ENCODE measurements around the gene COL18A1.

Gene COL18A1

DNA sequence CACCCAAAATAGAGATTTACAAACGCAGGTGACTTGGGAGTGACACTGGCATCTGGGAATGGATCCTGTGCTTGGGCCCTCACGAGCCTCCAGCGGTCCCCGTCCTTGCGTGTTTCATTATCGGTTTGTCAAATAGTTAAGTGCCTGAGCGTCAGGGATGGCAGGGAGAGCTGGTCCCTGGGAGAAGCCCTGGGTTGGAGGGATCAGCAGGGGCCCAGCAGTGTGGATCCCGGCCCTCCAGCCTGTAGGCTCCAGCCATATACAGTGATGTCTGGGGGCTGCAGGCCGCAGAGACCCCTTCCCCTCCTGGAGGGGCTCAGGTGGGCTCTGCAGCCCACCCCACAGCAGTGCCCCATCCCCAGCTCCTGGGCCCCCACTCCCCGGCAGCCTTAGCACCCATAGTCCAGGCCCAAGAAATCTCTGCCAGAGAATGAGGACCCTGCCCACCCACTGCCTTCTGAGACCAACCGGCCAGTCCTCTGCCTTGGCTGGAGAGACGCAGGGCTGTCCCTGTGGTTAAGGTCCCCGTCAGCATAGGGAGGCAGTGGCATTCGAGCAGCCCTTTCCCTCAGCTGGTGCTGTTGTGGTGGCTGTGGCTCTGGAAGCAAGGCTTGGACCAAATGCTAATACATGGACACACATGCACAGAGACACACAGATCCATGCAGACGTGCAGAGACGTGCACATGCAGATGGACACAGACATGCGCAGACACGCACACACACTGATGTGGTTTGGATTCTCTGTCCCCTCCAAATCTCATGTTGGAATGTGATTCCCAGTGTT lies 139.7 kb downstream of the COL18A1 start:
- H3K4me3 ChIP-seq (ENCODE audit: low read depth in 1 of 2, low read length in 2 of 2): no peak overlapping the region
- no peaks in the 10 kb centered on the region for H3K9me3 ChIP-seq (ENCODE audit: low read length)
- no peak overlapping the region for H3K27ac ChIP-seq (ENCODE audit: low read depth, low read length)
- H3K9ac ChIP-seq (ENCODE audit: low read length): no peak overlapping the region
- H3K4me1 ChIP-seq (ENCODE audit: insufficient read depth, low read length): peaks cover 7% of the 10 kb centered on the region
- H3K27me3 ChIP-seq (ENCODE audit: control insufficient read depth in 1 of 2, insufficient read depth in 2 of 2, low read length in 2 of 2): no peaks in the 10 kb centered on the region
- no peaks in the 10 kb centered on the region for H3K36me3 ChIP-seq (ENCODE audit: insufficient read depth, low read length)

DNA sequence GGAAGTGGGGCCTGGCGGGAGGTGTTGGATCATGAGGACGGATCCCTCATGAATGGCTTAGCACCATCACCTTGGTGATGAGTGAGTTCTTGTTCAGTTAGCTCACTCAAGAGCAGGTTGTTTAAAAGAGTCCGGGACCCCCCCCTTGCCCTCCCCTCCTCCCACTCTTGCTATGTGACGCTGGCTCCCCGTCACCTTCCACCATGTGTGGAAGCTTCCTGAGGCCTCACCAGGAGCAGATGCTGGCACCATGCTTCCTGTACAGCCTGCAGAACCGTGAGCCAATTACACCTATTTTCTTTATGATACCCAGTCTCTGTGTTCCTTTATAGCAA lies 140.2 kb downstream of the COL18A1 start:
- Histone ChIP-seq H3K9ac (ENCODE audit: low read length) (no peak overlapping the region), H3K9me3 (ENCODE audit: low read length) (no peaks in the 10 kb centered on the region), H3K27me3 (ENCODE audit: control insufficient read depth in 1 of 2, insufficient read depth in 2 of 2, low read length in 2 of 2) (no peaks in the 10 kb centered on the region), H3K27ac (ENCODE audit: low read depth, low read length) (no peak overlapping the region), H3K36me3 (ENCODE audit: insufficient read depth, low read length) (no peaks in the 10 kb centered on the region), H3K4me1 (ENCODE audit: insufficient read depth, low read length) (peaks cover 7% of the 10 kb centered on the region), H3K4me3 (ENCODE audit: low read depth in 1 of 2, low read length in 2 of 2) (no peak overlapping the region)

DNA sequence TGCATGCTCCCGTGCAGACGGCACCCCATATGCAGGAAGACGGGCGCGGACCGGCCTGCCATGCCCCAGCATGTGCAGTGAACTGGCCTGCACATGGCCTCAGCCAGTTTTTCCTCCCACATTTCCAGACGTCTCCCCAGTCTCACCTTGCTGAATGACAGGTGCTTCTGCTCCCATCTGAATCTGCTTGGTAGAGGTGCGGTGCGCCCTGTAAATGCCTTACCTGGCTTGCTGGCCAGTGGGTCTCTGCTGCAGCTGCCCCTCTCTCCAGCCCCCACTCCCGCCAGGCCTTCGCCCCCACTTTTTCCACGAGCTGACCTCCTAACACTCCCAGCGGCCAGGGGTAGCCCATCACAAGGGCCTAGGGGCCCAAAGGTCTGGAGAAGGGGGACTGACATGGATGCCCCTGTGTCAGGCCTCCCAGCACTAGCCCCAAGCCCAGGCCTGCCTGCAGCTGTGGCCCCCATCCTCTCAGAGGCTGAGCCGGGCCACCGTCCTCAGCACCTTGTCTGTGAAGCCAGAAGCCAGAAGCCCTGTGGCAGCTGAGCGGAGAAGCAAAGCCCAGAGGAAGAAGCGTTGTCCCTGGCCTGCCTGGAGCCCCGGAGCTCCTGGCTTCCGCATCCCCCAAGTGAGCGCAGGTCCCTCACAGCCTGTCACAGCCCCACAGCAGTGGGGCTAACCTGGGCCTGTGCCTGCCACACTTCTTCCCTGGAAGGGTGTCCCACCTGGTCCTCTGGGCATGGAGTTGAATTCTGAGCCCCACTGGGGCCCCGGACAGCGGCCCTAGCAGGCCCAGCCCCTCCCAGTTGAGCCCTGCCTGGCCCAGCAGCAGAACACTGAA lies 140.9 kb downstream of the COL18A1 start:
- H3K9ac ChIP-seq (ENCODE audit: low read length): no peak overlapping the region
- no peaks in the 10 kb centered on the region for H3K27me3 ChIP-seq (ENCODE audit: control insufficient read depth in 1 of 2, insufficient read depth in 2 of 2, low read length in 2 of 2)
- peaks cover 6% of the 10 kb centered on the region for H3K4me1 ChIP-seq (ENCODE audit: insufficient read depth, low read length)
- H3K36me3 ChIP-seq (ENCODE audit: insufficient read depth, low read length): no peaks in the 10 kb centered on the region
- no peak overlapping the region for H3K27ac ChIP-seq (ENCODE audit: low read depth, low read length)
- H3K9me3 ChIP-seq (ENCODE audit: low read length): no peaks in the 10 kb centered on the region
- no peak overlapping the region for H3K4me3 ChIP-seq (ENCODE audit: low read depth in 1 of 2, low read length in 2 of 2)

- Histone ChIP-seq H3K4me3 (ENCODE audit: low read depth in 1 of 2, low read length in 2 of 2) (no peak overlapping the region), H3K9ac (ENCODE audit: low read length) (no peak overlapping the region), H3K36me3 (ENCODE audit: insufficient read depth, low read length) (no peaks in the 10 kb centered on the region), H3K27me3 (ENCODE audit: control insufficient read depth in 1 of 2, insufficient read depth in 2 of 2, low read length in 2 of 2) (no peaks in the 10 kb centered on the region), H3K4me1 (ENCODE audit: insufficient read depth, low read length) (no peaks in the 10 kb centered on the region), H3K27ac (ENCODE audit: low read depth, low read length) (no peak overlapping the region), H3K9me3 (ENCODE audit: low read length) (no peaks in the 10 kb centered on the region)
Measured at GRCh38 chr21:45546636-45547544, 141.9 kb downstream of the COL18A1 start.

GRCh38 chr21:45547545-45547900 lies 142.6 kb downstream of the COL18A1 start:
- Histone ChIP-seq H3K9ac (ENCODE audit: low read length) (no peak overlapping the region), H3K9me3 (ENCODE audit: low read length) (no peaks in the 10 kb centered on the region), H3K4me1 (ENCODE audit: insufficient read depth, low read length) (no peaks in the 10 kb centered on the region), H3K27ac (ENCODE audit: low read depth, low read length) (no peak overlapping the region), H3K36me3 (ENCODE audit: insufficient read depth, low read length) (no peaks in the 10 kb centered on the region), H3K27me3 (ENCODE audit: control insufficient read depth in 1 of 2, insufficient read depth in 2 of 2, low read length in 2 of 2) (no peaks in the 10 kb centered on the region), H3K4me3 (ENCODE audit: low read depth in 1 of 2, low read length in 2 of 2) (no peak overlapping the region)

DNA sequence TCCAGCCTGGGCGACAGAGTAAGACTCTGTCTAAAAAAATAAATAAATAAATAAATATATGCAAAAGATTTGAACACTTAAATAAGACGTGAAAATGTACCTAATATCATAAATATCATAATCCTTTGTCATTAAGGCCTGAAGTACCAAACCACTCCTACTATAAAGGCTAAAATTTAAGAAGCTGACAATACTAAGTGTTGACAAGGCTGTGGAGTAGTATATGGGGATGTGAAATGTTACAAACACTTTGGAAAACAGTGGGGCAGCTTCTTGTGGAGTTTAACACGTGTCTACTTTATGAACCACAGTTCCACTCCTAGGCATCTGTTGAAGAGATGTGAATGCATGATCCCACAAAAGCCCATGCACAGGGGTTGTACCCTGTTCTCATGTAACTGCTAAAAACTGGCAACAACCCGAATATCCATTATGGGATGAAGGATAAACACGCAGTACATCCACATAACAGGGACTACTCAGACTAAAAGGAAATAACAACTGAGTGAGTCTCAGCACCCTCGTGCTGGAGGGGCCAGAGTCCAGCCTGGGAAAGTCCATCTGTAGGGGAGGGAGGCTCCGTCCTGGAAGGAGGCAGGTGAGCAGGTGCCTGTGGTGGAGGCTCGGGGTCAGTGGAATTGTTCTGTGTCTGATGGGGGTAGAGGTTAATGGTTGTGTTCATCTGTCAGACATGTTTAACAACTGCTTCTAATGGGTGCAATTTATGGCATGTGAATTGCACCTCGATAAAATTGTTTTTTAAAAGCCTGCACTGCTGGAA lies 143.9 kb downstream of the COL18A1 start:
- H3K4me1 ChIP-seq (ENCODE audit: insufficient read depth, low read length): no peaks in the 10 kb centered on the region
- H3K9me3 ChIP-seq (ENCODE audit: low read length): no peaks in the 10 kb centered on the region
- no peaks in the 10 kb centered on the region for H3K36me3 ChIP-seq (ENCODE audit: insufficient read depth, low read length)
- H3K27ac ChIP-seq (ENCODE audit: low read depth, low read length): no peak overlapping the region
- H3K4me3 ChIP-seq (ENCODE audit: low read depth in 1 of 2, low read length in 2 of 2): no peak overlapping the region
- no peak overlapping the region for H3K9ac ChIP-seq (ENCODE audit: low read length)
- no peaks in the 10 kb centered on the region for H3K27me3 ChIP-seq (ENCODE audit: control insufficient read depth in 1 of 2, insufficient read depth in 2 of 2, low read length in 2 of 2)

GRCh38 chr21:45549626-45550463 lies 144.9 kb downstream of the COL18A1 start:
- Histone ChIP-seq H3K27me3 (ENCODE audit: control insufficient read depth in 1 of 2, insufficient read depth in 2 of 2, low read length in 2 of 2) (no peaks in the 10 kb centered on the region), H3K4me1 (ENCODE audit: insufficient read depth, low read length) (no peaks in the 10 kb centered on the region), H3K4me3 (ENCODE audit: low read depth in 1 of 2, low read length in 2 of 2) (no peak overlapping the region), H3K36me3 (ENCODE audit: insufficient read depth, low read length) (no peaks in the 10 kb centered on the region), H3K27ac (ENCODE audit: low read depth, low read length) (no peak overlapping the region), H3K9ac (ENCODE audit: low read length) (no peak overlapping the region), H3K9me3 (ENCODE audit: low read length) (no peaks in the 10 kb centered on the region)

GRCh38 chr21:45550522-45551210 lies 145.7 kb downstream of the COL18A1 start:
- H3K27ac ChIP-seq (ENCODE audit: low read depth, low read length): no peak overlapping the region
- H3K27me3 ChIP-seq (ENCODE audit: control insufficient read depth in 1 of 2, insufficient read depth in 2 of 2, low read length in 2 of 2): no peaks in the 10 kb centered on the region
- no peak overlapping the region for H3K9ac ChIP-seq (ENCODE audit: low read length)
- H3K36me3 ChIP-seq (ENCODE audit: insufficient read depth, low read length): no peaks in the 10 kb centered on the region
- H3K4me3 ChIP-seq (ENCODE audit: low read depth in 1 of 2, low read length in 2 of 2): no peak overlapping the region
- no peaks in the 10 kb centered on the region for H3K9me3 ChIP-seq (ENCODE audit: low read length)
- no peaks in the 10 kb centered on the region for H3K4me1 ChIP-seq (ENCODE audit: insufficient read depth, low read length)

- Histone ChIP-seq H3K27me3 (ENCODE audit: control insufficient read depth in 1 of 2, insufficient read depth in 2 of 2, low read length in 2 of 2) (no peaks in the 10 kb centered on the region), H3K9me3 (ENCODE audit: low read length) (no peaks in the 10 kb centered on the region), H3K9ac (ENCODE audit: low read length) (no peak overlapping the region), H3K4me3 (ENCODE audit: low read depth in 1 of 2, low read length in 2 of 2) (no peak overlapping the region), H3K4me1 (ENCODE audit: insufficient read depth, low read length) (no peaks in the 10 kb centered on the region), H3K36me3 (ENCODE audit: insufficient read depth, low read length) (no peaks in the 10 kb centered on the region), H3K27ac (ENCODE audit: low read depth, low read length) (no peak overlapping the region)
Measured at GRCh38 chr21:45551316-45551715, 146.4 kb downstream of the COL18A1 start.
